KMS-11 (cell line): ENCODE measurements around the gene TOR1AIP1.

Experiments used
- H2AFZ ChIP-seq: fragments of 200-600 bp; sonication (generic); 2 replicates; pipeline ENCODE4 v1.6.1; 2016; ENCODE audit warnings: antibody characterized with exemption, mixed run types, low read depth
- H3K27ac ChIP-seq: fragments of 200-600 bp; sonication (generic); 2 replicates; pipeline ENCODE4 v1.6.1; 2016; ENCODE audit warnings: mild to moderate bottlenecking, mixed run types
- H3K27me3 ChIP-seq: fragments of 200-600 bp; sonication (generic); 2 replicates; pipeline ENCODE4 v1.6.1; 2017; ENCODE audit warnings: mild to moderate bottlenecking, low read depth, mixed run types, moderate library complexity; ENCODE audit not compliant: insufficient read depth
- H3K36me3 ChIP-seq: fragments of 200-600 bp; sonication (generic); 2 replicates; pipeline ENCODE4 v1.6.1; 2017; ENCODE audit warnings: mild to moderate bottlenecking, mixed run types; ENCODE audit not compliant: insufficient read depth
- H3K4me1 ChIP-seq: fragments of 200-600 bp; sonication (generic); 2 replicates; pipeline ENCODE4 v1.6.1; 2016; ENCODE audit warnings: mild to moderate bottlenecking, low read depth, mixed run types; ENCODE audit not compliant: poor library complexity, severe bottlenecking
- H3K4me2 ChIP-seq: fragments of 200-600 bp; sonication (generic); 2 replicates; pipeline ENCODE4 v1.7.0; 2016; ENCODE audit warnings: mild to moderate bottlenecking, mixed run types
- H3K4me3 ChIP-seq: fragments of 200-600 bp; sonication (generic); IDR thresholded peaks from 2 replicates; pipeline ENCODE4 v1.6.1; 2017; ENCODE audit warnings: low read depth, low read length, mixed read lengths; ENCODE audit not compliant: insufficient read depth
- H3K79me2 ChIP-seq: fragments of 200-600 bp; sonication (generic); 2 replicates; pipeline ENCODE4 v1.6.1; 2016; ENCODE audit warnings: low read depth, mixed run types; ENCODE audit not compliant: insufficient read depth
- H3K9ac ChIP-seq: fragments of 200-600 bp; sonication (generic); 2 replicates; pipeline ENCODE4 v1.6.1; 2016; ENCODE audit warnings: mild to moderate bottlenecking, mixed run types
- H4K20me1 ChIP-seq: fragments of 200-600 bp; sonication (generic); 2 replicates; pipeline ENCODE4 v1.6.1; 2016; ENCODE audit warnings: mild to moderate bottlenecking, mixed run types; ENCODE audit not compliant: insufficient read depth
- CTCF ChIP-seq: fragments of 200-600 bp; sonication (generic); conservative IDR thresholded peaks from 2 replicates; pipeline ENCODE4 v1.6.1; 2017; ENCODE audit warnings: low read depth, mild to moderate bottlenecking, antibody characterized with exemption, low read length, moderate library complexity, mixed read lengths

TOR1AIP1 gene

DNA sequence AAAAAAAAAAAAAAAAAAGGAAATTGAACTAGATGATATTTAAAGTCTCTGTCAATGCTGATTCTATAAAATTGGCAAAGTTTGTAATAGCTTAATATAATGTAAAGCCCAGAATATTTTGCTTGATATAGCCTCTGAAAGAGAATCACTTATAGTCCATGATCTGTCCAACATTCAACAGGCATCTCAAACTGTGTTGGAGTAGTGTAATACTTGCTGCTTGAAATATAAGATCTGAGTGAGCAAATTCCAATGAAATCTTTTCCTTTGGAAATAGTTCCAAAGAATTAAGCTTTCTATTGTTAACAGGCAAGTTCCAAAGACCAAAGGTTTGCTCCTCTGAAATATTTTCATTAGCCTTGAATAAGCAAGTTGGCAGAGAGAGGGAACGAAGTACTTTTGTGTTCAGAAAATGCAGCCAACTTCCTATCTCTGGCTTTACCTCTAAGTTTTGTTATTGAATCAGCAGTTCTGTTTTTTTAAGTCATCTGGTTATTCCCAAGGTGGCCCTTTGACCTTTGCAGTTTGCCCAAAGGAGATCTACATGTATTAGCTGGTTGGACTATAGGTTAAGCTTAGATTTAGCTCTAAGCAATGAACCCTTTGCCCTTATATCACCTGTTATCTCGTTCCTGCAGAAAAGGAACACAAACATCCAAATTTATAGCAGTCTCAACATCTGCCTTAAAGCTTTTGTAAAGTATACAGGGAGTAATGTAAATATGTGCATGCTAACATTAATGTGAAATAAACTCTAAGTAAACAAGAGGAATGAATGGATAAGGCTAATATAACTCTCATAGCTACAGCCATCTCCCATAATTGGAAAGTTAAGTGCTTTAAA lies 48.1 kb downstream of the TOR1AIP1 start:
- H3K4me2 ChIP-seq, result no peak overlapping the region
- H3K27me3 ChIP-seq, result no peaks in the 10 kb centered on the region
- H3K4me3 ChIP-seq, result no peak overlapping the region
- H3K79me2 ChIP-seq, result no peaks in the 10 kb centered on the region
- no peak overlapping the region for H2AFZ ChIP-seq
- H3K36me3 ChIP-seq, result no peaks in the 10 kb centered on the region
- no peaks in the 10 kb centered on the region for H4K20me1 ChIP-seq
- no peak for TF ChIP-seq CTCF
- no peak overlapping the region for H3K9ac ChIP-seq
- H3K4me1 ChIP-seq, result no peaks in the 10 kb centered on the region
- no peak overlapping the region for H3K27ac ChIP-seq

GRCh38 chr1:179930867-179931266 lies 48.8 kb downstream of the TOR1AIP1 start:
- no peaks in the 10 kb centered on the region for H3K79me2 ChIP-seq
- no peak for TF ChIP-seq CTCF
- H3K36me3 ChIP-seq, result no peaks in the 10 kb centered on the region
- H3K27me3 ChIP-seq, result no peaks in the 10 kb centered on the region
- H3K4me3 ChIP-seq, result no peak overlapping the region
- H3K4me1 ChIP-seq, result no peaks in the 10 kb centered on the region
- no peak overlapping the region for H3K9ac ChIP-seq
- H3K4me2 ChIP-seq, result no peak overlapping the region
- H2AFZ ChIP-seq, result no peak overlapping the region
- no peak overlapping the region for H3K27ac ChIP-seq
- H4K20me1 ChIP-seq, result no peaks in the 10 kb centered on the region

- H3K36me3 ChIP-seq, result no peaks in the 10 kb centered on the region
- no peaks in the 10 kb centered on the region for H3K4me1 ChIP-seq
- no peak for TF ChIP-seq CTCF
- H3K27me3 ChIP-seq, result no peaks in the 10 kb centered on the region
- no peak overlapping the region for H2AFZ ChIP-seq
- no peak overlapping the region for H3K4me2 ChIP-seq
- H3K4me3 ChIP-seq, result no peak overlapping the region
- no peaks in the 10 kb centered on the region for H4K20me1 ChIP-seq
- H3K79me2 ChIP-seq, result no peaks in the 10 kb centered on the region
- no peak overlapping the region for H3K9ac ChIP-seq
- no peak overlapping the region for H3K27ac ChIP-seq
Measured at GRCh38 chr1:179933219-179933618, 51.1 kb downstream of the TOR1AIP1 start.

DNA sequence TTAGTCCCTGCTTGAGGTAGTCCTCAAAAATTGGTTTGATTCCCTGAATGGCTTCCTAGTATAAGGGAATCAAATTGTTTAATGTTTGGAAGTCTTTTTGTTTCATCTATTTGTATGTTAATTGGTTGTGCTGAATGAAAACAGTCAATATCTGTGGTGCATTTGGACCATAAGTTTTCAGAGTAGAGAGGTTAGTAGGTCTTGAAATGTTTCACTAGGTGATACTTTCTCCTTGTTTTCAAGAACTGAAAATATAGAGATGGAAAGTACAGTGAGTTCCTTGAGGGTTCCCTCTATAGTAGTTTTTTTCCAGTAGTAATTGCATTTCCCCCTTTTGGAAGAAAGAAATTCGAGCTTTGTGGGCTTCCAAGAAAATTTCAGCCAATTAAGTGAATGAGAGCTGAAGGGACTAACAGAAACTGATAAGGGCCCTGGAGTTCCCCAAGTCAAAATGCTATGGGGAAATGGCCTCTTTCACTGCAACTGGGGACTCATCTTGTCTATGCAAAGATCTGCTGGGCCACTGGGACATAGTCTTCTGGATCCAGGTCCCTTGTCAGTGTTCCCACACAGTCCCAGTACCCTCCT lies 53.9 kb downstream of the TOR1AIP1 start:
- Histone ChIP-seq H3K9ac (no peak overlapping the region), H3K4me2 (no peak overlapping the region), H4K20me1 (no peaks in the 10 kb centered on the region), H3K4me3 (no peak overlapping the region), H3K4me1 (no peaks in the 10 kb centered on the region), H3K79me2 (no peaks in the 10 kb centered on the region), H2AFZ (no peak overlapping the region), H3K36me3 (no peaks in the 10 kb centered on the region), H3K27me3 (no peaks in the 10 kb centered on the region), H3K27ac (no peak overlapping the region)
- no peak for TF ChIP-seq CTCF
